WERI-Rb-1 (cell line): ENCODE results near the gene GRIN3B.

Experiments used
- DNase-seq: peaks from one replicate; pipeline ENCODE4 v3.0.0-alpha.2; 2020
- H3K27ac ChIP-seq: fragments of 250-450 bp; sonication (Bioruptor Pico); 2 replicates; pipeline ENCODE4 v1.5.1; 2020; ENCODE audit warnings: mild to moderate bottlenecking, moderate library complexity
- H3K27me3 ChIP-seq: fragments of 250-450 bp; sonication (Bioruptor Pico); 2 replicates; pipeline ENCODE4 v1.5.1; 2021; ENCODE audit warnings: mild to moderate bottlenecking, low read depth, moderate library complexity; ENCODE audit not compliant: insufficient read depth, severe bottlenecking
- H3K36me3 ChIP-seq: fragments of 250-450 bp; sonication (Bioruptor Pico); 2 replicates; pipeline ENCODE4 v1.5.1; 2020; ENCODE audit warnings: mild to moderate bottlenecking, moderate library complexity
- H3K4me3 ChIP-seq: 2 replicates; pipeline ENCODE4 v1.5.1; 2011; ENCODE audit warnings: low read depth, mild to moderate bottlenecking, control low read depth, low read length
- H3K9me3 ChIP-seq: fragments of 250-450 bp; sonication (Bioruptor Pico); 2 replicates; pipeline ENCODE4 v1.5.1; 2021; ENCODE audit warnings: mild to moderate bottlenecking, moderate library complexity; ENCODE audit not compliant: severe bottlenecking
- TF ChIP-seq, protein P1 (sequence below): IDR thresholded peaks from 2 replicates; pipeline ENCODE4 v1.5.1; 2011; ENCODE audit warnings: low read depth, mild to moderate bottlenecking, control low read depth, inconsistent platforms, low read length

The GRIN3B gene

DNA sequence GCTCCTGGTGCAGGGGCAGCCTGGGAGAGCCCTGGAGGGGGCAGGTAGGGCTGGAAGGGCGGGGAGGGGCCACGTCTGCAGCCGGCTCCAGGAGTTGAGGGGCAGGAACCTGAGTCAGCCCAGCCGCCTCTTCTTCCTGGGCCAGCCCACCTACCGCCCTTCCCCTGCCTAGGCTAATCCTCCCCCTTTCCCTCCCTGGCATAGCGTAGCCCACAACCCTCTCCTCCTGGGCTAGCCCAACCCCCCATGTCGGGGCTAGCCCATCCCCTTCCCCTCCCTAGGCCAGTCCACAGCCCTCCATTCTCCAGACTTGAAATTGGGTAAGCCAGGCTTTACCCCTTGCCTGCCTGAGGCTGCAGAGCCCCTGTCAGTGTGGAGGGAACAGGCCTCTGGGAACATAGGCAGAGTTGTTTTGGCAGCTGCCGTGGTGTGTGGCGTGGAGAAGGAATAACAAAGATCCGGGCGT is 36.7 kb upstream of the GRIN3B start:
- no peak overlapping the region for H3K4me3 ChIP-seq
- H3K27me3 ChIP-seq: no peaks in the 10 kb centered on the region
- no peak overlapping the region for H3K27ac ChIP-seq
- no peak for DNase-seq
- TF ChIP-seq, protein P1, sequence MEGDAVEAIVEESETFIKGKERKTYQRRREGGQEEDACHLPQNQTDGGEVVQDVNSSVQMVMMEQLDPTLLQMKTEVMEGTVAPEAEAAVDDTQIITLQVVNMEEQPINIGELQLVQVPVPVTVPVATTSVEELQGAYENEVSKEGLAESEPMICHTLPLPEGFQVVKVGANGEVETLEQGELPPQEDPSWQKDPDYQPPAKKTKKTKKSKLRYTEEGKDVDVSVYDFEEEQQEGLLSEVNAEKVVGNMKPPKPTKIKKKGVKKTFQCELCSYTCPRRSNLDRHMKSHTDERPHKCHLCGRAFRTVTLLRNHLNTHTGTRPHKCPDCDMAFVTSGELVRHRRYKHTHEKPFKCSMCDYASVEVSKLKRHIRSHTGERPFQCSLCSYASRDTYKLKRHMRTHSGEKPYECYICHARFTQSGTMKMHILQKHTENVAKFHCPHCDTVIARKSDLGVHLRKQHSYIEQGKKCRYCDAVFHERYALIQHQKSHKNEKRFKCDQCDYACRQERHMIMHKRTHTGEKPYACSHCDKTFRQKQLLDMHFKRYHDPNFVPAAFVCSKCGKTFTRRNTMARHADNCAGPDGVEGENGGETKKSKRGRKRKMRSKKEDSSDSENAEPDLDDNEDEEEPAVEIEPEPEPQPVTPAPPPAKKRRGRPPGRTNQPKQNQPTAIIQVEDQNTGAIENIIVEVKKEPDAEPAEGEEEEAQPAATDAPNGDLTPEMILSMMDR: no peak
- peaks cover 73% of the 10 kb centered on the region for H3K36me3 ChIP-seq
- H3K9me3 ChIP-seq: peaks cover 7% of the 10 kb centered on the region

DNA sequence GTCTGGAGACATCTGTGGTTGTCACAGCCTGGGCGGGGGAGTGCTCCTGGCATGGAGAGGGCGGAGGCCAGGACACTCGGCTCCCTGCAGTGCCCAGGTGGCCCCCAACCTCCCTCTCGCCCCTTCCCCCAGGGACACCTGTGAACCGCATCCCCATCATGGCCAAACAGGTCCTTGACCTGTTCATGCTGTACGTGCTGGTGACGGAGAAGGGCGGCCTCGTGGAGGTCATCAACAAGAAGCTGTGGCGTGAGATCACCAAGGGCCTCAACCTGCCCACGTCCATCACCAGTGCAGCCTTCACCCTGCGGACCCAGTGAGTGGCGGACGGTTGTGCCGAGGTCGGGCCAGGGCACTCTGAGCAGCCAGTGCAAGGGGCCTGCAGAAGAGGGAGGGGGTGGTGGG is 36.1 kb upstream of the GRIN3B start:
- Histone ChIP-seq H3K4me3 (no peak overlapping the region), H3K27me3 (no peaks in the 10 kb centered on the region), H3K9me3 (peaks cover 7% of the 10 kb centered on the region), H3K27ac (no peak overlapping the region), H3K36me3 (peaks cover 75% of the 10 kb centered on the region)
- no peak for DNase-seq
- TF ChIP-seq, protein P1: no peak

DNA sequence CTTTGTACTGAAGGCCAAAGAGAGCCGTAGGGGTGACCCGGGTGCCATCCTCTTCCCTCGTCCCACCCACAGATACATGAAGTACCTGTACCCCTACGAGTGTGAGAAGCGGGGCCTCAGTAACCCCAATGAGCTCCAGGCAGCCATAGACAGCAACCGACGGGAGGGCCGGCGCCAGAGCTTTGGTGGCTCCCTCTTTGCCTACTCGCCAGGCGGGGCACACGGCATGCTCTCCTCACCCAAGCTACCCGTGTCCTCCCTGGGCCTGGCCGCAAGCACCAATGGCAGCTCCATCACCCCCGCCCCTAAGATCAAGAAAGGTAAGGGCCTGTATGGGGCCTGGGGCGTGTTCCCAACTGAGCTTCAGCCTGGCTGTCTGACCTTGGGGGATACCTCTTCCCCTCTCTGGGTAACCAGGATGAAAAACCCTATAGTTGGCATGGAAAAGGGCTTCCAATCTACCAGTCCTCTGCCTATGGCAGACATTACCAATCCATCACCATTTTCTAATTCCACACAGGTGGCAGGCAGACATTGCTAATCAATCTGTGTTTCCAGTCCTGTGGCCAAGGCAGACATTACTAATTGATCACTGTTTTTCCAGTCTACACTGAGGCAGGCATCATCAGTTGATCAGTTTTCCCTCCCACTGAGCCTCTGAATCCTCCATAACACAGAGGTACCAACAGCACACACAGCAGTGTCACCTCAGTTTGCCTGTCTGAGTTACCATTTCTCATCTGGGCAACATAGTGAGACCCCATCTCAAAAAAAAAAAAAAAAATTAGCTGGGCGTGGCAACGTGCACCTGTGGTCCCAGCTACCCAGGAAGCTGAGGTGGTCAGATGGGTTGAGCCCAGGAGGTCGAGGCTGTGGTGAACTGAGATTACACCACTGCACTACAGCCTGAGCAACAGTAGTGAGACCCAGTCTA is 35.2 kb upstream of the GRIN3B start:
- DNase-seq: no peak
- Histone ChIP-seq H3K27me3 (no peaks in the 10 kb centered on the region), H3K27ac (no peak overlapping the region), H3K4me3 (no peak overlapping the region), H3K36me3 (peaks cover 77% of the 10 kb centered on the region), H3K9me3 (peaks cover 7% of the 10 kb centered on the region)
- TF ChIP-seq, protein P1: no peak

DNA sequence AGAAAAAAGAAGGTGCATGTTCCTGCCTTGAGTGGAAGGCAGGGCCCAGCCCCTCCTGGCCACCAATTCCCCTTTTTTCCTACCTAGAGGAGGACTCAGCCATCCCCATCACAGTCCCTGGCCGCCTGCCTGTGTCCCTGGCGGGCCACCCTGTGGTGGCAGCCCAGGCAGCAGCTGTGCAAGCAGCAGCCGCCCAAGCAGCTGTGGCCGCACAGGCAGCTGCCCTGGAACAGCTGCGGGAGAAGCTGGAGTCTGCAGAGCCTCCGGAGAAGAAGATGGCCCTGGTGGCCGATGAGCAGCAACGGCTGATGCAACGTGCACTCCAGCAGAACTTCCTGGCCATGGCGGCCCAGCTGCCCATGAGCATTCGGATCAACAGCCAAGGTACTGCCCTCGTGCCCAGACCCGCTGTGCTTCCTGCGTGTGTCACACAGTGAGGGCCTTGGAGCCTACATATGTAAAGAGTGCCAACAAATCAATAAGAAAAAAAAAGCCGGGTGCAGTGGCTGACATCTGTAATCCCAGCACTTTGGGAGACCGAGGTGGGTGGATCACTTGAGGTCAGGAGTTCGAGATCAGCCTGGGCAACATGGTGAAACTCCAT is 33.6 kb upstream of the GRIN3B start:
- no peak overlapping the region for H3K4me3 ChIP-seq
- TF ChIP-seq, protein P1: no peak
- H3K9me3 ChIP-seq: peaks cover 17% of the 10 kb centered on the region
- H3K27me3 ChIP-seq: no peaks in the 10 kb centered on the region
- no peak for DNase-seq
- H3K27ac ChIP-seq: no peak overlapping the region
- H3K36me3 ChIP-seq: peaks cover 77% of the 10 kb centered on the region

DNA sequence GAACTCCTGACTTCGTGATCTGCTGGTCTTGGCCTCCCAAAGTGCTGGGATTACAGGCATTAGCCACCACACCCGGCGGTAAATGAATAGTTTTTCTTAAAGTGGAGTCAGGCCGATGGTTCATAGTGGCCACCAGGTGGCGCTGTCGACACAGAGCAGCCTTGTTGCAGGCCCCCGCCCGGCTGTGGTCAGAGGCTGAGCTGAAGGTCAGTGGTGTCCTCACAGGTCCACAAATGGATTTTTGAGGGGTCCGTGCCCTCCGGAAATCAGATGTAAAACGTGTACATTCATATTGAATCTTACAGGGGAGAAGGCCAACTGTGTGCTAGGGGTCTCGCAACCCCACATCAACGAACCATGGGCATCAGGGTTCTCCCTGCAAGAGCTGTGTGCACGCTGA is 29.5 kb upstream of the GRIN3B start:
- no peak overlapping the region for H3K4me3 ChIP-seq
- H3K27me3 ChIP-seq: no peaks in the 10 kb centered on the region
- H3K9me3 ChIP-seq: peaks cover 10% of the 10 kb centered on the region
- no peak overlapping the region for H3K27ac ChIP-seq
- TF ChIP-seq, protein P1: peak; percentile 77
- peaks cover 53% of the 10 kb centered on the region for H3K36me3 ChIP-seq
- peak; percentile 42 for DNase-seq
